Retinal pigment epithelial cell (primary cell): ENCODE results near the gene SPRR1A.

Source experiments
- DNase-seq: peaks from one replicate; pipeline ENCODE4 v3.0.0-alpha.2; 2010; ENCODE audit warnings: low read depth
- H3K4me3 ChIP-seq: 2 replicates; pipeline ENCODE4 v1.5.1; 2011; ENCODE audit warnings: mild to moderate bottlenecking, low read length, control low read depth, moderate library complexity
- CTCF ChIP-seq: conservative IDR thresholded peaks from 2 replicates; pipeline ENCODE4 v1.5.1; 2011; ENCODE audit warnings: low read depth, low read length, control low read depth, inconsistent platforms

The SPRR1A gene

GRCh38 chr1:152970495-152970894, 13.4 kb upstream of the SPRR1A start, which contains the start of gene SPRR4:
SPRR4 (plus strand) TSS chr1:152970648; CDS start chr1:152971891, 1,243 bp downstream.
- TF ChIP-seq CTCF, result no peak
- DNase-seq, result no peak
- H3K4me3 ChIP-seq, result no peak within 1 kb of the TSS

- DNase-seq, result no peak
- no peak overlapping the region for H3K4me3 ChIP-seq
- TF ChIP-seq CTCF, result no peak
Observed at GRCh38 chr1:152972196-152972886, 11.5 kb upstream of the SPRR1A start.

DNA sequence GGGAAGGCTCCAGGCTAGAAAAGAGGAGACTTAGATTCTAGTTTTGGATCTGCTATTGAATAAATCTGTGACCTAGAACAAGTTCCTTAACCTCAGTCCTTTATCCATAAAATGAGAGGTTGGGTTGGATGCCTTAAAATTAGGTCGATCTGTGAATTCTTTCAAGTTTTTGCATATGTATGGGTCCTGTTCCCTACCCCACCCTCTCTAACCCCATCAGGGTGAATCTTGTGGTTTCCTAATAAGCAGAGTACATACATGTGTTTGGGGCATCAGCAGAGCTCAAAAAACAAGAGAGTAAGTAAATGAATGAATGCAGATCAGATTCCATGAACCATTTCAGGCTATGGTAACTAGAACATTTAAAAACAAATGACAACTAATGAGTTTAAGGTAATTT, 7.2 kb upstream of the SPRR1A start:
- no peak for TF ChIP-seq CTCF
- no peak overlapping the region for H3K4me3 ChIP-seq
- no peak for DNase-seq

DNA sequence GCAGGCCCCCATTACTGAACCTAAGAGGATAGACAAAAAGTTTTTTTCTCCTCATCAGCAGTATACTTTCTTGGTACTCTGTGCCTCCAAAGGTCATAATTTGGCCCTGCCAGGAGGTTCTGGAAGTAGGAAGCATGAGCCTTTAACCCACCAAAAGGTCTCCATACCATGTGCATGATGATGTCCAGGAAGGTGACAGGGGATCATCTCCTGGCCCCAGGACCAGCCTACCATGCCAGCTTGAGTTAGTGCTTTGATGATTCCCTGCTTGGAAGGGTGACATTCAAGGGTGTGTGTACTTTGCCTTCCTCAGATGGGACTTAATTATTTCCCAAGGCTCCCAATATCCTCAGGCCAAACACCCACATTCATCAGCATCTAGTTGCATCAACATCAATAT, 6.3 kb upstream of the SPRR1A start:
- DNase-seq, result no peak
- no peak overlapping the region for H3K4me3 ChIP-seq
- TF ChIP-seq CTCF, result no peak

DNA sequence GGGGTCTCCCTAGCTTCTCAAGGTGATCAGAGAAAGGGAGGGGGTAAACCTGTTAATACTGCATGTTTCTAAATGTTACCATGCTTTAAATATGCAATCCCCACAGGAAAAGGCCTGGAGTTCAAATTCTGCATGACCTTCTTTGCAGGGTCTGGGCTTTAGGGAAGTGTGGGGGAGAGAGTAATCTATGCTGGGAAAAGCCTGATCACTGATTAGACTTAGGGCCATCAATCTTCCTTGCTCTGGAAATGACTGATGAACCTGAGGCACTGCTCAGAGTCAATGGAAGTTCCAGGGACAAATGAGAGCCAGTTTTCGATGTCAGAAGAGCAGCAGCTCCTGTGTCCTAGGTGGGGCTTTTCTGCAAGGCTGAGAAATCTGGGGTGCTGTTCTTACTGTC, 3.2 kb upstream of the SPRR1A start:
- no peak for DNase-seq
- no peak overlapping the region for H3K4me3 ChIP-seq
- TF ChIP-seq CTCF, result no peak

- TF ChIP-seq CTCF, result no peak
- no peak overlapping the region for H3K4me3 ChIP-seq
- no peak for DNase-seq
Observed at GRCh38 chr1:152981146-152981871, 2.6 kb upstream of the SPRR1A start.

DNA sequence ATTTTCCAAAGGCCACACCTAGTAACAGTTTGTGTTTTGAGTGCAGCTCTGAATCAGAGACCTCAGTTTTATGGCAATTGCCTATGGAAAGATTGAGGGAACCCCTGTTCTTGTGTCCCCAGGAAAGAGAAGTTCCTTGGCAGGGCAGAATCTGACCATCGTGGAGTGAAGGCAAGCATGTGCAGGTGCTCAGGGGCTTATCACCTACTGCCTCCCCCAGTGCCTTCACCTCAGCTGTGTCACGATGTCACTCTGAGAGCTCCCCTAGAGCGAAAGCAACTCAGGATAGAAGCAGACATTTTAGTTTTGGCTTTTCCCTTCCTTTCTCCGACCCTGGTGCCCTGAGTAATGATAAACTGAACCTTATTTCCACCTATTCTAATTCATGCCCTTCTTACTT, 1.8 kb upstream of the SPRR1A start:
- TF ChIP-seq CTCF, result no peak
- DNase-seq, result no peak
- H3K4me3 ChIP-seq, result no peak overlapping the region
